ENCODE results near the gene EPGN. TPM values are rescaled to one million over a fixed set of nuclear protein-coding genes. Genes with fewer than 3 reads are reported as not detected.

The EPGN gene
- total and polyA plus RNA-seq, 9 donors, result 0.18 to 6.5 (median 0.34) TPM; not detected in 3

DNA sequence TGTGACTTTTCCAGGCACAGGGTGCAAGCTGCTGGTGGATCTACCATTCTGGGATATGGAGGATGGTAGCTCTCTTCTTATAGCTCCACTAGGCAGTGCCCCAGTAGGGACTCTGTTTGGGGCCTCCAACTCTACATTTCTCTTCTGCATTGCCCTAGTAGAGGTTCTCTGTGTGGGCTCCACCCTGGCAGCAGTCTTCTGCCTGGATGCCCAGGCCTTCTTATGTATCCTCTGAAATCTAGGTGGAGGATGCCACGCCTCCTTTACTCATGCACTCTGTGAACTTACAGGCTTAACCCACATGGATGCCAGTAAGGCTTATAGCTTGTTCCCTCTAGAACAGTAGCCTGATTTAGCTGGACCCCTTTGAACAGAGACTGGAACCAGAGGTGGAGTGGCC, 35.8 kb downstream of the EPGN start:
- Histone ChIP-seq H3K27ac (no peak overlapping the region), H3K4me3 (no peak overlapping the region), H3K36me3 (no peaks in the 10 kb centered on the region), H3K9me3 (peaks cover 0 to 6% of the 10 kb centered on the region in 2 donors), H3K27me3 (no peaks in the 10 kb centered on the region), H3K4me1 (ENCODE audit: insufficient read depth) (no peaks in the 10 kb centered on the region)
- WGBS, 3 donors, result 69 to 77% (median 76%) methylated on average over 1 of the region's 1 CpG
- TF ChIP-seq POLR2A (IDR thresholded peaks at IDR 0.05) (no peak), EP300 (IDR thresholded peaks at IDR 0.05) (no peak)
- TF ChIP-seq, protein P1, sequence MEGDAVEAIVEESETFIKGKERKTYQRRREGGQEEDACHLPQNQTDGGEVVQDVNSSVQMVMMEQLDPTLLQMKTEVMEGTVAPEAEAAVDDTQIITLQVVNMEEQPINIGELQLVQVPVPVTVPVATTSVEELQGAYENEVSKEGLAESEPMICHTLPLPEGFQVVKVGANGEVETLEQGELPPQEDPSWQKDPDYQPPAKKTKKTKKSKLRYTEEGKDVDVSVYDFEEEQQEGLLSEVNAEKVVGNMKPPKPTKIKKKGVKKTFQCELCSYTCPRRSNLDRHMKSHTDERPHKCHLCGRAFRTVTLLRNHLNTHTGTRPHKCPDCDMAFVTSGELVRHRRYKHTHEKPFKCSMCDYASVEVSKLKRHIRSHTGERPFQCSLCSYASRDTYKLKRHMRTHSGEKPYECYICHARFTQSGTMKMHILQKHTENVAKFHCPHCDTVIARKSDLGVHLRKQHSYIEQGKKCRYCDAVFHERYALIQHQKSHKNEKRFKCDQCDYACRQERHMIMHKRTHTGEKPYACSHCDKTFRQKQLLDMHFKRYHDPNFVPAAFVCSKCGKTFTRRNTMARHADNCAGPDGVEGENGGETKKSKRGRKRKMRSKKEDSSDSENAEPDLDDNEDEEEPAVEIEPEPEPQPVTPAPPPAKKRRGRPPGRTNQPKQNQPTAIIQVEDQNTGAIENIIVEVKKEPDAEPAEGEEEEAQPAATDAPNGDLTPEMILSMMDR (IDR thresholded peaks at IDR 0.05), result no peak
- no peak for DNase-seq
- intact Hi-C loops (cut with DNase I), result no loop called here

DNA sequence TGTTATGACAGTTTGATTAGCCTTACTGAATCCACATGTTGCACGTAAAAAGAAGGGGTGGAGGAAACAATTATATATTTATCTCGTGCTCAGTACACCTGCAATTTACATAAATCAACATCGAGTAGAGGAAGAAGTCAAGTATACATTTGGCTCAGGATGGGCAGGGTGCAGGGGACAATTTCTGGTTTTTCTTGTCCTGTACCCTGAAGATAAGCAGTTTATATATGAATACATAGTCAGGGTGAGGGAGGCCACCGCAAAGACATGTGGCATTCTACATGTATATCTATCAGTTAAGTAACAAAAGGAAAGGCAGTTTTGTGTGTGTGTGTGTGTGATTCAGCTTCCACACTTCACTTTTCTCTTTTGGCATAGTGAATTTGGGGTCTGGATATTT, 45.6 kb downstream of the EPGN start:
- 71 to 77% (median 74%) methylated on average over 4 of the region's 4 CpGs for WGBS, 3 donors

DNA sequence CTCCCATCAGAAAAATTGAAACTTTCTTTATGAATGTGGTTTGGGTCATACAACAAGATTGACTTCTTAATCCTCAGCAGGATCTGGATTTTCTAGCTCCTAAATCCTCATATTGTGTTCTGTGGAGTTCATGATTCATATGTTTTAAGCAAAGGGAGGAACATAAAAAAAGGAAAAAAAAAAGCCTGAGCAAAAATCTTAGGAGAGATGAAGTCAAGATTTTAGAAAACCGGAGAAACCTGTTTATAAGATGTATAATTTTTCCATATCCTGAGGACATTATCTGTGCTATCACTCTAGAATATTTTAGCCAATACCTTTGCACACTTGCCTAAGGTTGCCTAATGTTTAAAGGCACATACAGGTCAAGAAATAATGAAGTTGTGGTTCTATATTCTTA, 49.7 kb downstream of the EPGN start:
- Histone ChIP-seq H3K4me1 (ENCODE audit: insufficient read depth) (no peaks in the 10 kb centered on the region), H3K4me3 (no peak overlapping the region), H3K27ac (no peak overlapping the region), H3K27me3 (no peaks in the 10 kb centered on the region), H3K9me3 (no peaks in the 10 kb centered on the region), H3K36me3 (no peaks in the 10 kb centered on the region)
- intact Hi-C loops (cut with DNase I), result no loop called here
- 86 to 88% (median 87%) methylated on average over 1 of the region's 1 CpG for WGBS, 3 donors
- no peak for DNase-seq
- no peak for TF ChIP-seq POLR2A (IDR thresholded peaks at IDR 0.05)
- TF ChIP-seq, protein P1 (IDR thresholded peaks at IDR 0.05), result no peak

More for the DNA sequence above, 45.6 kb downstream of the EPGN start:
- Histone ChIP-seq H3K4me1 (ENCODE audit: insufficient read depth) (no peaks in the 10 kb centered on the region), H3K4me3 (no peak overlapping the region), H3K36me3 (no peaks in the 10 kb centered on the region), H3K9me3 (no peaks in the 10 kb centered on the region), H3K27me3 (no peaks in the 10 kb centered on the region), H3K27ac (no peak overlapping the region)
- TF ChIP-seq, protein P1 (IDR thresholded peaks at IDR 0.05), result no peak
- TF ChIP-seq EP300 (IDR thresholded peaks at IDR 0.05), result no peak
- TF ChIP-seq POLR2A (IDR thresholded peaks at IDR 0.05), result no peak
- intact Hi-C loops (cut with DNase I), result no loop called here
- no peak for DNase-seq

DNA sequence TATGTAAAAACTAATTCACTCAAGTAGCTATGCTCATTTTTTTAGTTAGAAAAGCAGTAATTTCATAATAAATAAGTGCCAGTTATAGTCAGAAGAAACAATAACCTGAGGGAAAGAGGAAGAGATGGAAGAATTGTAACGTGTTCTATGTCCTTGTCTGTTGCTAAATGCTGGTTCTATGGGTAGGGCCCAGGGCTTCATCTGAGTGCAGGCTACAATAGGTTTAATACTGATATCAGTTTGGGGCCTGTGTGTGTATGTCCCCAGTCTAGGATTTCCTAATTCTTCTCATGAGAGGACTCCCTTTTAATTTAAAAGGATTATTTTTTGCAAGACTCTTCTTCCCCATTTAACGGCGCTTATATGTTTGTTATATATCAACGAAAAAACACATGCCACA, 53.4 kb downstream of the EPGN start:
- no peaks in the 10 kb centered on the region for H3K9me3 ChIP-seq
- peaks cover 4% of the 10 kb centered on the region for H3K4me1 ChIP-seq (ENCODE audit: insufficient read depth)
- no peak for DNase-seq
- TF ChIP-seq POLR2A (IDR thresholded peaks at IDR 0.05), result no peak
- no peak for TF ChIP-seq EP300 (IDR thresholded peaks at IDR 0.05)
- TF ChIP-seq, protein P1 (IDR thresholded peaks at IDR 0.05), result no peak
- H3K36me3 ChIP-seq, result no peaks in the 10 kb centered on the region
- H3K27me3 ChIP-seq, result no peaks in the 10 kb centered on the region
- H3K4me3 ChIP-seq, result no peak overlapping the region
- intact Hi-C loops (cut with DNase I), result no loop called here
- 69 to 82% (median 80%) methylated on average over 4 of the region's 4 CpGs for WGBS, 3 donors
- no peak overlapping the region for H3K27ac ChIP-seq

DNA sequence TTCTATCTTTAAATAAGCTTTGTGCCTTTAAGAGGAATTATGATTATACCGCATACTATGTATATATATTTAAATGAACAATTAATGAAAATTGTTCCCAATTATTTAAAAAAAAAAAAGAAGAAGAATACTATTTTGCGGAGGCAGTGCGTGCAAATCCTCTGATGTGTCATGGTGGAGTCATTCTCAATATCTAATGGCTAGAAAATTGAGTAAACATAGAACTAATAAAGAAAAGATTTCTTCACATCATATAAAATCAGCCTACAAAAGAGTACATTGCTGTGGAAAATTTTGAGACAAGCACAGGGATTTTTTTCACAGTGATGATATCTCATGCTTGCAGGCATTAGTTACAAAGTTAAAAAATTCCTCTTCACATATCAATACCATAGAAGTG, 54.1 kb downstream of the EPGN start:
- DNase-seq, result no peak

More for the DNA sequence above, 54.1 kb downstream of the EPGN start:
- no peaks in the 10 kb centered on the region for H3K36me3 ChIP-seq
- H3K4me1 ChIP-seq (ENCODE audit: insufficient read depth), result peaks cover 4% of the 10 kb centered on the region
- no peaks in the 10 kb centered on the region for H3K9me3 ChIP-seq
- no peaks in the 10 kb centered on the region for H3K27me3 ChIP-seq
- TF ChIP-seq POLR2A (IDR thresholded peaks at IDR 0.05) (no peak), EP300 (IDR thresholded peaks at IDR 0.05) (no peak)
- TF ChIP-seq, protein P1 (IDR thresholded peaks at IDR 0.05), result no peak
- no peak overlapping the region for H3K4me3 ChIP-seq
- WGBS, 3 donors, result 94% methylated on average over 3 of the region's 3 CpGs
- intact Hi-C loops (cut with DNase I), result no loop called here
- H3K27ac ChIP-seq, result no peak overlapping the region
